ENCODE measurements around the gene NPM1.

The NPM1 gene

GRCh38 chr5:171454549-171454948 is 66.9 kb downstream of the NPM1 start:
- no peak for DNase-seq

- no peak for DNase-seq
These were observed 67.9 kb downstream of the NPM1 start for GRCh38 chr5:171455522-171455921.

GRCh38 chr5:171457208-171457981 is 69.7 kb downstream of the NPM1 start:
- DNase-seq: no peak

- no peak for DNase-seq
These were observed 72.2 kb downstream of the NPM1 start for GRCh38 chr5:171459839-171460238.

All from activated naive CD4-positive, alpha-beta T cell (primary cell).